Liver (tissue), 9 donors: ENCODE results near the gene DLX5. TPM values are rescaled to one million over a fixed set of nuclear protein-coding genes. Genes with fewer than 3 reads are reported as not detected.

Experiments used
- DNase-seq: peaks from one replicate; pipeline ENCODE4 v3.0.0-alpha.2; 2017; ENCODE audit warnings: low spot score
- H3K27ac ChIP-seq, 2 donors: one replicate each; pipeline ENCODE4 v1.7.0; 2013; ENCODE audit warnings: inconsistent platforms in 2 of 2, low read length in 2 of 2, control low read depth in 1 of 2, low read depth in 1 of 2, mild to moderate bottlenecking in 1 of 2
- H3K27me3 ChIP-seq, 4 donors: one replicate each; pipeline versions ENCODE4 v1.6.1 to v1.7.0; 2013; ENCODE audit warnings: low read length in 3 of 4, inconsistent platforms in 1 of 4, mild to moderate bottlenecking in 1 of 4, moderate library complexity in 1 of 4; ENCODE audit not compliant: control insufficient read depth in 4 of 4, insufficient read depth in 4 of 4
- H3K36me3 ChIP-seq, 4 donors: one replicate each; pipeline versions ENCODE4 v1.6.1 to v1.7.0; 2013; ENCODE audit warnings: low read length in 3 of 4, mild to moderate bottlenecking in 3 of 4, low read depth in 1 of 4, moderate library complexity in 1 of 4; ENCODE audit not compliant: control insufficient read depth in 4 of 4, insufficient read depth in 3 of 4
- H3K4me1 ChIP-seq, 4 donors: one replicate each; pipeline versions ENCODE4 v1.6.1 to v1.7.0; 2013; ENCODE audit warnings: low read length in 3 of 4, mild to moderate bottlenecking in 3 of 4, moderate library complexity in 1 of 4; ENCODE audit not compliant: control insufficient read depth in 4 of 4, insufficient read depth in 4 of 4
- H3K4me3 ChIP-seq, 3 donors: one replicate each; pipeline versions ENCODE4 v1.6.1 to v1.7.0; 2013; ENCODE audit warnings: low read length in 3 of 3, control low read depth in 1 of 3, low read depth in 1 of 3, mild to moderate bottlenecking in 1 of 3
- H3K9ac ChIP-seq, 2 donors: one replicate each; pipeline ENCODE4 v1.7.0; 2013; ENCODE audit warnings: low read length in 2 of 2, mild to moderate bottlenecking in 2 of 2, moderate library complexity in 2 of 2, control low read depth in 1 of 2, low read depth in 1 of 2
- H3K9me3 ChIP-seq, 4 donors: one replicate each; pipeline versions ENCODE4 v1.6.1 to v1.7.0; 2013; ENCODE audit warnings: low read length in 3 of 4; ENCODE audit not compliant: control insufficient read depth in 4 of 4
- ATF3 ChIP-seq: IDR thresholded peaks from 2 replicates; pipeline ENCODE4 v1.6.1; 2016; ENCODE audit warnings: antibody characterized with exemption
- EGR1 ChIP-seq, 2 donors: IDR thresholded peaks; 2 replicates each; pipeline ENCODE4 v1.6.1; 2016 to 2018; ENCODE audit warnings: antibody characterized with exemption in 2 of 2, low read depth in 2 of 2
- FOXA1 ChIP-seq: IDR thresholded peaks from 2 replicates; pipeline ENCODE4 v1.6.1; 2016; ENCODE audit warnings: antibody characterized with exemption
- FOXA2 ChIP-seq: IDR thresholded peaks from 2 replicates; pipeline ENCODE4 v1.6.1; 2016; ENCODE audit warnings: antibody characterized with exemption
- GABPA ChIP-seq, 2 donors: IDR thresholded peaks in 1 of 2; conservative IDR thresholded peaks in 1 of 2; 2 replicates each; pipeline ENCODE4 v1.6.1; 2016; ENCODE audit warnings: antibody characterized with exemption in 2 of 2, mild to moderate bottlenecking in 1 of 2, moderate library complexity in 1 of 2
- HNF4A ChIP-seq, 2 donors: conservative IDR thresholded peaks; 2 replicates each; pipeline ENCODE4 v1.6.1; 2016; ENCODE audit warnings: antibody characterized with exemption in 2 of 2, mild to moderate bottlenecking in 2 of 2
- HNF4G ChIP-seq: IDR thresholded peaks from 2 replicates; pipeline ENCODE4 v1.6.1; 2016; ENCODE audit warnings: antibody characterized with exemption
- JUND ChIP-seq, 2 donors: IDR thresholded peaks; 2 replicates each; pipeline ENCODE4 v1.6.1; 2016; ENCODE audit warnings: antibody characterized with exemption in 2 of 2
- NR2F2 ChIP-seq: IDR thresholded peaks from 2 replicates; pipeline ENCODE4 v1.6.1; 2016; ENCODE audit warnings: antibody characterized with exemption
- RAD21 ChIP-seq, 2 donors: IDR thresholded peaks; 2 replicates each; pipeline ENCODE4 v1.6.1; 2016; ENCODE audit warnings: antibody characterized with exemption in 2 of 2, mild to moderate bottlenecking in 2 of 2
- RXRA ChIP-seq, 2 donors: IDR thresholded peaks; 2 replicates each; pipeline ENCODE4 v1.6.1; 2017 to 2018; ENCODE audit warnings: antibody characterized with exemption in 2 of 2, mild to moderate bottlenecking in 1 of 2
- SP1 ChIP-seq: IDR thresholded peaks from 2 replicates; pipeline ENCODE4 v1.6.1; 2018; ENCODE audit warnings: antibody characterized with exemption, mild to moderate bottlenecking
- TAF1 ChIP-seq: conservative IDR thresholded peaks from 2 replicates; pipeline ENCODE4 v1.6.1; 2016; ENCODE audit warnings: antibody characterized with exemption, mild to moderate bottlenecking
- YY1 ChIP-seq: IDR thresholded peaks from 2 replicates; pipeline ENCODE4 v1.6.1; 2016; ENCODE audit warnings: antibody characterized with exemption, mild to moderate bottlenecking
- WGBS: extraction: QIAGEN DNeasy Blood & Tissue Kit; methylation state at CpG from one replicate; pipeline ENCODE4 v1.1.7; 2013; 5-methylcytosine and 5-hydroxymethylcytosine counted together
- polyA plus RNA-seq, 2 donors: library from polyadenylated mRNA; stranded (reverse) in 1 of 2; unstranded in 1 of 2; fragments of 200-250 nt in 1 of 2; fragments of >200 nt in 1 of 2; fragmentation: Nextera tagmentation in 1 of 2; extraction: Ambion mirVana in 1 of 2; gene quantifications; one replicate each; pipeline versions ENCODE4 v1.2.1 to v1.2.3, GENCODE V29; 2013 to 2015
- total RNA-seq, 2 donors: library from RNA; depleted of rRNA; stranded (reverse); fragments of >200 nt; gene quantifications; one replicate each; pipeline ENCODE4 v1.2.3, GENCODE V29; 2014
- TF ChIP-seq, protein P1 (sequence below): IDR thresholded peaks from 2 replicates; pipeline ENCODE4 v1.6.1; 2016; ENCODE audit warnings: antibody characterized with exemption
- TF ChIP-seq, protein P2 (sequence below): fragments of 150-350 bp; IDR thresholded peaks from 2 replicates; pipeline ENCODE4 v1.5.1; 2017; ENCODE audit warnings: improper control_type of control experiment, low read depth, low read length; ENCODE audit not compliant: missing input control
- TF ChIP-seq, protein P3 (sequence below): IDR thresholded peaks from 2 replicates; pipeline ENCODE4 v1.6.1; 2016; ENCODE audit warnings: antibody characterized with exemption, mild to moderate bottlenecking
- TF ChIP-seq, protein P4 (sequence below): IDR thresholded peaks from 2 replicates; pipeline ENCODE4 v1.6.1; 2016; ENCODE audit warnings: antibody characterized with exemption
- donor health status: healthy.
- donor health status: healthy.
- donor health status: healthy.
- donor health status: healthy.
- donor health status: healthy.

Gene DLX5
- total and polyA plus RNA-seq, 4 donors: not detected

DNA sequence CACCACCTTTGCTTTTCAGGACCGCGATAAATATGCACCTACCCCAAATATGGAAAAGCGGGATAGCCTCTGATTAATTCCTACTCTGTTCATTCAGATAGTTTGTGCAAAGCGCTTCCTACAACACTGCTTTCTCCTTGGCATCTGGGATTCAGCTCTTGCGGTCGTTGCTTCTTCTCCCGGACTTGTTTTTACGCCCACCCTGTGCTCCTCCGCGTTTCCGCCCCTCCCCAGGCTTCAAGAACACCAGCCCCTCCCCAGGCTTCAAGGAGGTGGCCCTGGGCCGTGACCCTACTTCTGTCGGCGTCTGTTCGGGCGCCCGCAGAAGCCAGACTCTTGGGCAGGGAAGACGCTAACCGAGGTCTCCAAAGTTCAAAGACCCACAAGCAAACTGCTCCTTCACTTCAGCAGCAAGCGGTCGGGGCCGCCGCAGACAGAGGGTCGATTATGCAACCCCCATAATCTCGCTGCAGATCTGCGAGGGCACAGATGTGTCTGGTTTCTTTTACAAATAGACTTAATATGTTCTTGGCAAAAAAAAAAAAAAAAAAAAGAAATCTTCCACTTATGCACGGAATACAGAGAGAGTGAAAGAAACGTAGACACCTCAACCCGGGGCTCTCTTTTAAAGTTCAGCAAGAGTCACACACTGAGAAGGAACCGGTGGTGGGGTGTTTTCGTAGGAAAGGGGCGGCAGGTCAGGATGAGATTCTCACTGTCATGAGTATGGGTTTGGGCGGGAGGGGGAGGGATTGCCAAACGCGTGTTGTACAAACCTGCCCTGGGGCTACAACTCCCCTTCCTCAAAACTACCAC, 1.9 kb downstream of the DLX5 start:
- Histone ChIP-seq H3K4me3 (no peak overlapping the region), H3K9ac (no peak overlapping the region), H3K36me3 (no peaks in the 10 kb centered on the region), H3K27ac (no peak overlapping the region), H3K27me3 (peaks cover 3 to 31% (median 16%) of the 10 kb centered on the region in 4 donors), H3K9me3 (peaks cover 0 to 8% (median 1%) of the 10 kb centered on the region in 4 donors), H3K4me1 (peaks cover 10 to 41% (median 28%) of the 10 kb centered on the region in 4 donors)
- TF ChIP-seq GABPA (IDR thresholded peaks at IDR 0.05 in 1 of 2, conservative IDR thresholded peaks at IDR 0.05 in 1 of 2): no peak
- no peak for TF ChIP-seq YY1
- no peak for TF ChIP-seq NR2F2
- no peak for TF ChIP-seq HNF4G
- TF ChIP-seq, protein P1, sequence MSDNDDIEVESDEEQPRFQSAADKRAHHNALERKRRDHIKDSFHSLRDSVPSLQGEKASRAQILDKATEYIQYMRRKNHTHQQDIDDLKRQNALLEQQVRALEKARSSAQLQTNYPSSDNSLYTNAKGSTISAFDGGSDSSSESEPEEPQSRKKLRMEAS: no peak
- TF ChIP-seq EGR1 (IDR thresholded peaks at IDR 0.05; ENCODE audit: low read depth in 2 of 2): no peak
- no peak for TF ChIP-seq HNF4A (conservative IDR thresholded peaks at IDR 0.05)
- no peak for TF ChIP-seq RAD21 (IDR thresholded peaks at IDR 0.05)
- TF ChIP-seq SP1: no peak
- no peak for TF ChIP-seq FOXA2
- TF ChIP-seq, protein P2, sequence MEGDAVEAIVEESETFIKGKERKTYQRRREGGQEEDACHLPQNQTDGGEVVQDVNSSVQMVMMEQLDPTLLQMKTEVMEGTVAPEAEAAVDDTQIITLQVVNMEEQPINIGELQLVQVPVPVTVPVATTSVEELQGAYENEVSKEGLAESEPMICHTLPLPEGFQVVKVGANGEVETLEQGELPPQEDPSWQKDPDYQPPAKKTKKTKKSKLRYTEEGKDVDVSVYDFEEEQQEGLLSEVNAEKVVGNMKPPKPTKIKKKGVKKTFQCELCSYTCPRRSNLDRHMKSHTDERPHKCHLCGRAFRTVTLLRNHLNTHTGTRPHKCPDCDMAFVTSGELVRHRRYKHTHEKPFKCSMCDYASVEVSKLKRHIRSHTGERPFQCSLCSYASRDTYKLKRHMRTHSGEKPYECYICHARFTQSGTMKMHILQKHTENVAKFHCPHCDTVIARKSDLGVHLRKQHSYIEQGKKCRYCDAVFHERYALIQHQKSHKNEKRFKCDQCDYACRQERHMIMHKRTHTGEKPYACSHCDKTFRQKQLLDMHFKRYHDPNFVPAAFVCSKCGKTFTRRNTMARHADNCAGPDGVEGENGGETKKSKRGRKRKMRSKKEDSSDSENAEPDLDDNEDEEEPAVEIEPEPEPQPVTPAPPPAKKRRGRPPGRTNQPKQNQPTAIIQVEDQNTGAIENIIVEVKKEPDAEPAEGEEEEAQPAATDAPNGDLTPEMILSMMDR: no peak
- no peak for TF ChIP-seq RXRA (IDR thresholded peaks at IDR 0.05)
- TF ChIP-seq FOXA1: no peak
- no peak for TF ChIP-seq TAF1
- TF ChIP-seq ATF3: no peak
- no peak for TF ChIP-seq JUND (IDR thresholded peaks at IDR 0.05)
- DNase-seq: no peak
- WGBS: 9% methylated on average over 35 of the region's 35 CpGs

DNA sequence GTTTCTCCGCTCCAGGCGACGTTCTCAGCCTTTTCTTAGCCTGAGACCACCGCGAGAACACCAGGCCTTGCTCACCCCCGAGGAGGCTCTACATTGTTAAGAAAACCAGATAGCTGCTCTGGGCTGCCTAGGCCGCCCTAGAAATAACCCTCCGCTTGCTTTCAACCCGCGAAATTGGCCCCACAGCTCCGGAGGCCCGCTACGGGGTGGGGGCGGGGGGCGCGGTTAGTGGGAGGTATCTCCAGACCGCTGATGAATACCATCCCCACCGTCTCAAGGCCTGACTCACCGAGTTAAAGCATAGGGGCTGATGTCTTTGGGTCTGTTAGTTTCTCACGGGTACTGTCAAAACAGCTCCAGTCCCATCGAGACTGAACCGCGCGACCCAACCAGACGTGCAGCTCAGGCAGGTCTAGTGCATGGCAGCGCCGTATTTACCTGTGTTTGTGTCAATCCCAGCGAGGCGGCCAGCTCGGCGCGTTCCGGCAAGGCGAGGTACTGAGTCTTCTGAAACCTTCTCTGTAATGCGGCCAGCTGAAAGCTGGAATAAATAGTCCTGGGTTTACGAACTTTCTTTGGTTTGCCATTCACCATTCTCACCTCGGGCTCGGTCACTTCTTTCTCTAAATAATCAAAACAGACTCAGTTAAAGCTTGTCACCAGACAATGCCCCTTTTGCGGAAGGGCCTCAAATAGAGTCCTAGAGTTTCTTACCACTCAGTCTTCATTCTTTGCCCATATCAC, 2.7 kb downstream of the DLX5 start:
- Histone ChIP-seq H3K4me3 (no peak overlapping the region), H3K36me3 (no peaks in the 10 kb centered on the region), H3K9ac (no peak overlapping the region), H3K9me3 (peaks cover 0 to 8% (median 1%) of the 10 kb centered on the region in 4 donors), H3K4me1 (peaks cover 10 to 38% (median 21%) of the 10 kb centered on the region in 4 donors), H3K27ac (no peak overlapping the region), H3K27me3 (peaks cover 3 to 37% (median 19%) of the 10 kb centered on the region in 4 donors)
- no peak for DNase-seq
- WGBS: 12% methylated on average over 39 of the region's 39 CpGs
- no peak for TF ChIP-seq FOXA1
- no peak for TF ChIP-seq FOXA2
- TF ChIP-seq SP1: no peak
- TF ChIP-seq GABPA (IDR thresholded peaks at IDR 0.05 in 1 of 2, conservative IDR thresholded peaks at IDR 0.05 in 1 of 2): no peak
- no peak for TF ChIP-seq ATF3
- TF ChIP-seq JUND (IDR thresholded peaks at IDR 0.05): no peak
- TF ChIP-seq, protein P3, sequence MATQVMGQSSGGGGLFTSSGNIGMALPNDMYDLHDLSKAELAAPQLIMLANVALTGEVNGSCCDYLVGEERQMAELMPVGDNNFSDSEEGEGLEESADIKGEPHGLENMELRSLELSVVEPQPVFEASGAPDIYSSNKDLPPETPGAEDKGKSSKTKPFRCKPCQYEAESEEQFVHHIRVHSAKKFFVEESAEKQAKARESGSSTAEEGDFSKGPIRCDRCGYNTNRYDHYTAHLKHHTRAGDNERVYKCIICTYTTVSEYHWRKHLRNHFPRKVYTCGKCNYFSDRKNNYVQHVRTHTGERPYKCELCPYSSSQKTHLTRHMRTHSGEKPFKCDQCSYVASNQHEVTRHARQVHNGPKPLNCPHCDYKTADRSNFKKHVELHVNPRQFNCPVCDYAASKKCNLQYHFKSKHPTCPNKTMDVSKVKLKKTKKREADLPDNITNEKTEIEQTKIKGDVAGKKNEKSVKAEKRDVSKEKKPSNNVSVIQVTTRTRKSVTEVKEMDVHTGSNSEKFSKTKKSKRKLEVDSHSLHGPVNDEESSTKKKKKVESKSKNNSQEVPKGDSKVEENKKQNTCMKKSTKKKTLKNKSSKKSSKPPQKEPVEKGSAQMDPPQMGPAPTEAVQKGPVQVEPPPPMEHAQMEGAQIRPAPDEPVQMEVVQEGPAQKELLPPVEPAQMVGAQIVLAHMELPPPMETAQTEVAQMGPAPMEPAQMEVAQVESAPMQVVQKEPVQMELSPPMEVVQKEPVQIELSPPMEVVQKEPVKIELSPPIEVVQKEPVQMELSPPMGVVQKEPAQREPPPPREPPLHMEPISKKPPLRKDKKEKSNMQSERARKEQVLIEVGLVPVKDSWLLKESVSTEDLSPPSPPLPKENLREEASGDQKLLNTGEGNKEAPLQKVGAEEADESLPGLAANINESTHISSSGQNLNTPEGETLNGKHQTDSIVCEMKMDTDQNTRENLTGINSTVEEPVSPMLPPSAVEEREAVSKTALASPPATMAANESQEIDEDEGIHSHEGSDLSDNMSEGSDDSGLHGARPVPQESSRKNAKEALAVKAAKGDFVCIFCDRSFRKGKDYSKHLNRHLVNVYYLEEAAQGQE: no peak
- TF ChIP-seq NR2F2: no peak
- TF ChIP-seq TAF1: no peak
- no peak for TF ChIP-seq HNF4A (conservative IDR thresholded peaks at IDR 0.05)
- no peak for TF ChIP-seq RXRA (IDR thresholded peaks at IDR 0.05)
- TF ChIP-seq, protein P4, sequence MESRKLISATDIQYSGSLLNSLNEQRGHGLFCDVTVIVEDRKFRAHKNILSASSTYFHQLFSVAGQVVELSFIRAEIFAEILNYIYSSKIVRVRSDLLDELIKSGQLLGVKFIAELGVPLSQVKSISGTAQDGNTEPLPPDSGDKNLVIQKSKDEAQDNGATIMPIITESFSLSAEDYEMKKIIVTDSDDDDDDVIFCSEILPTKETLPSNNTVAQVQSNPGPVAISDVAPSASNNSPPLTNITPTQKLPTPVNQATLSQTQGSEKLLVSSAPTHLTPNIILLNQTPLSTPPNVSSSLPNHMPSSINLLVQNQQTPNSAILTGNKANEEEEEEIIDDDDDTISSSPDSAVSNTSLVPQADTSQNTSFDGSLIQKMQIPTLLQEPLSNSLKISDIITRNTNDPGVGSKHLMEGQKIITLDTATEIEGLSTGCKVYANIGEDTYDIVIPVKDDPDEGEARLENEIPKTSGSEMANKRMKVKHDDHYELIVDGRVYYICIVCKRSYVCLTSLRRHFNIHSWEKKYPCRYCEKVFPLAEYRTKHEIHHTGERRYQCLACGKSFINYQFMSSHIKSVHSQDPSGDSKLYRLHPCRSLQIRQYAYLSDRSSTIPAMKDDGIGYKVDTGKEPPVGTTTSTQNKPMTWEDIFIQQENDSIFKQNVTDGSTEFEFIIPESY: no peak
- TF ChIP-seq YY1: no peak
- TF ChIP-seq EGR1 (IDR thresholded peaks at IDR 0.05; ENCODE audit: low read depth in 2 of 2): no peak
- TF ChIP-seq, protein P2: no peak
- TF ChIP-seq HNF4G: no peak
